Measurements from ENCODE around the gene PDXK.

PDXK gene

GRCh38 chr21:43764576-43765495 lies 45.9 kb downstream of the PDXK start:
- DNase-seq, result no peak

- DNase-seq, result no peak
Observed at GRCh38 chr21:43766734-43767497, 48.0 kb downstream of the PDXK start.

GRCh38 chr21:43767498-43767983 lies 48.6 kb downstream of the PDXK start:
- no peak for DNase-seq

GRCh38 chr21:43767984-43768867 lies 49.3 kb downstream of the PDXK start:
- peak; percentile 9 for DNase-seq

GRCh38 chr21:43768868-43769167 lies 49.9 kb downstream of the PDXK start:
- DNase-seq, result no peak

- no peak for DNase-seq
Observed at GRCh38 chr21:43769325-43769958, 50.5 kb downstream of the PDXK start.

GRCh38 chr21:43770066-43770655 lies 51.2 kb downstream of the PDXK start:
- DNase-seq, result no peak

- DNase-seq, result no peak
Observed at GRCh38 chr21:43771199-43771675, 52.3 kb downstream of the PDXK start.

- DNase-seq, result peak; percentile 3
Observed at GRCh38 chr21:43771698-43772424, 52.9 kb downstream of the PDXK start.

GRCh38 chr21:43772425-43772821 lies 53.5 kb downstream of the PDXK start:
- DNase-seq, result no peak

GRCh38 chr21:43774163-43774562 lies 55.2 kb downstream of the PDXK start:
- DNase-seq, result no peak

- no peak for DNase-seq
Observed at GRCh38 chr21:43775190-43775589, 56.3 kb downstream of the PDXK start.

GRCh38 chr21:43775795-43776430 lies 57.0 kb downstream of the PDXK start, which contains the start of gene CSTB:
Gene CSTB (minus strand): TSS chr21:43776308. CDS start chr21:43776269, 39 bp downstream.
- DNase-seq, result peak; percentile 67

- no peak for DNase-seq
Observed at GRCh38 chr21:43777953-43778352, 59.0 kb downstream of the PDXK start.

GRCh38 chr21:43778469-43779335 lies 59.8 kb downstream of the PDXK start:
- peak; percentile 6 for DNase-seq

- DNase-seq, result no peak
Observed at GRCh38 chr21:43779660-43780059, 60.7 kb downstream of the PDXK start.

GRCh38 chr21:43781846-43782245 lies 62.9 kb downstream of the PDXK start:
- no peak for DNase-seq

GRCh38 chr21:43782431-43783097 lies 63.6 kb downstream of the PDXK start:
- DNase-seq, result no peak
